K562 (cell line): ENCODE data around the gene LYRM1. TPM values are rescaled to one million over a fixed set of nuclear protein-coding genes. Genes with fewer than 3 reads are reported as not detected.

ENCODE experiments used
- ATAC-seq: fragments of 200-7000 bp; cut with Tn5 transposase; 3 replicates; pipeline ENCODE4 v1.9.1; 2020; ENCODE audit warnings: moderate library complexity
- BruUV-seq: library from RNA; stranded (reverse); fragments of 400-500 nt; replicated peaks from 2 replicates; lab custom pipeline; 2021; lab: Mats Ljungman, UMichigan
- CTCF ChIA-PET: fragments of 300-600 bp; formaldehyde crosslinking; extraction: SDS; loops from one replicate; lab custom pipeline; 2021; ENCODE audit warnings: low intra/inter-chr PET ratio; lab: Yijun Ruan, JAX
- POLR2A ChIA-PET: fragments of 300-600, 350-650 bp; sonication (Branson Sonifier 250); formaldehyde crosslinking; extraction: SDS; loops from one replicate; lab custom pipeline; 2021; ENCODE audit warnings: antibody characterized with exemption, inconsistent platforms; lab: Yijun Ruan, JAX
- DNase-seq, 4 experiments: peaks; one replicate each; pipeline versions ENCODE4 v3.0.0 to v3.0.0-alpha.2; 2011 to 2018; ENCODE audit warnings: low spot score in 3 of 4, mixed read lengths in 3 of 4; ENCODE audit errors: extremely low read depth in 1 of 4
- FAIRE-seq: peaks from 2 replicates; lab custom pipeline; 2011; peaks lifted over from hg19 to GRCh38; lab: Jason Lieb, UNC
- H2AFZ ChIP-seq: 2 replicates; pipeline ENCODE4 v1.6.0; 2011; ENCODE audit warnings: low read depth, low read length, control low read depth, inconsistent platforms
- H3K27ac ChIP-seq: fragments of 200-600 bp; 3 replicates; pipeline ENCODE4 v1.8.0; 2011; ENCODE audit warnings: low read depth, mild to moderate bottlenecking, control low read depth, inconsistent platforms, low read length, moderate library complexity, mixed read lengths; ENCODE audit errors: extremely low read depth
- H3K27me3 ChIP-seq, 2 experiments: fragments of 300-600 bp in 1 of 2; 2 replicates in 1 of 2; 3 replicates in 1 of 2; pipeline versions ENCODE4 v1.6.0 to v1.8.0; 2011; ENCODE audit warnings: inconsistent platforms in 2 of 2, low read length in 2 of 2, mild to moderate bottlenecking in 1 of 2, mixed read lengths in 1 of 2, moderate library complexity in 1 of 2; ENCODE audit not compliant: control insufficient read depth in 2 of 2, insufficient read depth in 2 of 2
- H3K36me3 ChIP-seq: fragments of 300-600 bp; 3 replicates; pipeline ENCODE4 v1.8.0; 2011; ENCODE audit warnings: mild to moderate bottlenecking, low read length, inconsistent platforms; ENCODE audit not compliant: control insufficient read depth, insufficient read depth
- H3K4me1 ChIP-seq, 2 experiments: fragments of 200-600 bp in 1 of 2; replicated peaks in 1 of 2; 2 replicates in 1 of 2; 3 replicates in 1 of 2; pipeline versions ENCODE4 v1.5.1 to v1.8.0; 2011; ENCODE audit warnings: inconsistent platforms in 2 of 2, low read length in 2 of 2, mild to moderate bottlenecking in 1 of 2, mixed read lengths in 1 of 2, moderate library complexity in 1 of 2; ENCODE audit not compliant: control insufficient read depth in 2 of 2, insufficient read depth in 2 of 2
- H3K4me2 ChIP-seq: 2 replicates; pipeline ENCODE4 v1.6.1; 2011; ENCODE audit warnings: low read length, control low read depth, inconsistent platforms, mixed read lengths; ENCODE audit not compliant: insufficient read depth
- H3K4me3 ChIP-seq: fragments of 200-600 bp; sonication (generic), shearing (Covaris generic); 2 replicates; pipeline ENCODE4 v1.5.1; 2016; ENCODE audit warnings: control low read depth, inconsistent platforms
- H3K79me2 ChIP-seq: fragments of 200-600 bp; 3 replicates; pipeline ENCODE4 v1.8.0; 2011; ENCODE audit warnings: low read length, inconsistent platforms; ENCODE audit not compliant: control insufficient read depth, insufficient read depth
- H3K9ac ChIP-seq, 2 experiments: 2 replicates each; pipeline versions ENCODE4 v1.6.0 to v1.6.1; 2011; ENCODE audit warnings: low read depth in 2 of 2, low read length in 2 of 2, control low read depth in 1 of 2, inconsistent platforms in 1 of 2, mild to moderate bottlenecking in 1 of 2, mixed read lengths in 1 of 2; ENCODE audit not compliant: insufficient read depth in 1 of 2
- H3K9me1 ChIP-seq: one replicate; pipeline ENCODE4 v1.6.0; 2011; ENCODE audit warnings: inconsistent platforms, mild to moderate bottlenecking, low read length, moderate library complexity; ENCODE audit not compliant: control insufficient read depth, insufficient read depth
- H3K9me3 ChIP-seq: replicated peaks from 2 replicates; pipeline ENCODE4 v1.5.1; 2011; ENCODE audit warnings: low read depth, low read length, inconsistent platforms; ENCODE audit not compliant: control insufficient read depth, insufficient read depth
- H4K20me1 ChIP-seq: replicated peaks from 2 replicates; pipeline ENCODE4 v1.6.1; 2011; ENCODE audit warnings: low read length, inconsistent platforms, mixed read lengths; ENCODE audit not compliant: control insufficient read depth, insufficient read depth
- C11orf30 ChIP-seq: fragments of 450-650 bp; IDR thresholded peaks from 2 replicates; pipeline ENCODE4 v1.6.1; 2016; ENCODE audit warnings: low read depth, mild to moderate bottlenecking
- CEBPG ChIP-seq, 3 experiments: fragments of 200-800 bp in 1 of 3; sonication (Bioruptor generic) in 1 of 3; sonication (generic) in 1 of 3; formaldehyde crosslinking in 1 of 3; IDR thresholded peaks in 2 of 3; conservative IDR thresholded peaks in 1 of 3; 2 replicates each; pipeline versions ENCODE4 v1.6.1 to v1.8.0; 2016 to 2022; ENCODE audit warnings: missing compliant biosample characterization in 2 of 3, missing genetic modification characterization in 2 of 3, mild to moderate bottlenecking in 1 of 3, missing genetic modification reagents in 1 of 3
- NELFE ChIP-seq: IDR thresholded peaks from 2 replicates; pipeline ENCODE4 v1.6.1; 2011; ENCODE audit warnings: mild to moderate bottlenecking; ENCODE audit not compliant: insufficient read depth, insufficient read length
- ZNF263 ChIP-seq: sonication (generic); formaldehyde crosslinking; IDR thresholded peaks from 2 replicates; pipeline ENCODE4 v1.8.0; 2022; ENCODE audit warnings: mild to moderate bottlenecking, missing genetic modification reagents, borderline replicate concordance
- WGBS: fragments of 100-300 bp; shearing (Covaris generic); methylation state at CpG from one replicate; pipeline ENCODE4 v1.1.6; 2016; ENCODE audit warnings: low coverage, mixed read lengths; ENCODE audit not compliant: insufficient coverage; ENCODE audit errors: missing lambda C conversion rate; 5-methylcytosine and 5-hydroxymethylcytosine counted together
- in situ Hi-C: fragments of 300-500 bp; cut with MboI; formaldehyde crosslinking; loops from 4 replicates; pipeline ENCODE4 v1.15.0; 2018; ENCODE audit warnings: inconsistent platforms, mixed read lengths
- intact Hi-C: fragments of 100-400 bp; cut with micrococcal nuclease; formaldehyde crosslinking; loops from 2 replicates; pipeline ENCODE4 v1.14.2; 2022
- polyA plus RNA-seq, 8 experiments: library from polyadenylated mRNA; depleted of rRNA in 4 of 8; stranded (reverse) in 5 of 8; unstranded in 3 of 8; fragments of >200 nt; fragmentation: Nextera tagmentation in 2 of 8; fragmentation: Illumina TruSeq in 1 of 8; extraction: Ambion mirVana in 2 of 8; extraction: Trizol in 1 of 8; gene quantifications; 2 replicates each; pipeline versions ENCODE4 v1.2.1 to v1.2.3, GENCODE V29; 2011 to 2014; ENCODE audit warnings: inconsistent platforms in 1 of 8, missing spikeins in 1 of 8
- total RNA-seq, 7 experiments: library from RNA; depleted of rRNA in 6 of 7; stranded (reverse); fragments of >200 nt in 6 of 7; fragmentation: Illumina TruSeq in 2 of 7; extraction: Trizol in 2 of 7; gene quantifications; 2 replicates each; pipeline versions ENCODE4 v1.2.1 to v1.2.3, GENCODE V29; 2011 to 2021; ENCODE audit warnings: low replicate concordance in 1 of 7

Gene LYRM1
- total and polyA plus RNA-seq, 9 of the 15 experiments (the other 6 are each of a cell fraction or from before 2014, with no cell fraction given) = 17.5 to 44.1 (median 32.7) TPM

DNA sequence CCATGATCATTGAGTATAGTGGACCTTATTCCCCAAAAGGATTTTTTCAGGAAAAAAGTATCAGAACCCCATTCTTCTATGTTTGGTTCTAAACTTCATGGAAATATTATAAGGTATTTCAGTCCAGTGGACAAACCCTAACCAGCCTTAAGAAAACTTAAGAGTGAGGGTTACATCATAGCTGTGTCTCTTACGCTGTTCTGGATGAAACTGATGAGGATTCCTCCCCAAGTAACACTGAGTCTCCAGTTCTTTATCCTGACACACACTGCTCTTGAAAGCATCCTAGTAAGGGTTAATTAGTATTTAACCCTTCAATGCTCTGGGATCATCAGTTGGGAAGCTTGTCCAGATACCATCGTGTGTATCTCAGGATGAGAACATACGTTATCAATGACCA lies 5.0 kb downstream of the LYRM1 start:
- ChIA-PET CTCF (no interaction called here), POLR2A (interaction anchor here (0.5 to 1.7 kb wide), 2 partner anchors 9 to 14 kb away, joined by 3 to 4 read pairs; no protein-coding TSS in a partner anchor)
- BruUV-seq = no TSS peak
- peaks cover 23% of the 10 kb centered on the region for H3K79me2 ChIP-seq
- TF ChIP-seq CEBPG (CRISPR knock-in tag; IDR thresholded peaks at IDR 0.05) (no peak), CEBPG (tag; conservative IDR thresholded peaks at IDR 0.05 in 1 of 2, IDR thresholded peaks at IDR 0.05 in 1 of 2) (0 out of 4 replicates have a peak, but pooled peaks of 1 of the 2 experiments have one; percentile 33), C11orf30 (no peak), NELFE (no peak), ZNF263 (CRISPR knock-in tag) (no peak)
- no peak for DNase-seq
- no peak for ATAC-seq
- H4K20me1 ChIP-seq = no peaks in the 10 kb centered on the region
- no peak overlapping the region for H3K9ac ChIP-seq
- FAIRE-seq = no peak
- no peak overlapping the region for H3K27ac ChIP-seq
- in situ Hi-C loops = no loop called here
- no peak overlapping the region for H3K4me2 ChIP-seq
- H3K36me3 ChIP-seq = peaks cover 3% of the 10 kb centered on the region; the same call in 1 of the 3 replicates
- no peaks in the 10 kb centered on the region for H3K27me3 ChIP-seq
- H3K4me3 ChIP-seq = no peak overlapping the region
- no peak overlapping the region for H2AFZ ChIP-seq
- intact Hi-C loops = no loop called here
- H3K9me1 ChIP-seq = no peaks in the 10 kb centered on the region
- no peaks in the 10 kb centered on the region for H3K9me3 ChIP-seq
- WGBS = 62% methylated on average over 3 of the region's 3 CpGs
- H3K4me1 ChIP-seq = peaks cover 23 to 32% of the 10 kb centered on the region in 2 experiments
